Measurements from ENCODE around the gene TUBA8.

DNA sequence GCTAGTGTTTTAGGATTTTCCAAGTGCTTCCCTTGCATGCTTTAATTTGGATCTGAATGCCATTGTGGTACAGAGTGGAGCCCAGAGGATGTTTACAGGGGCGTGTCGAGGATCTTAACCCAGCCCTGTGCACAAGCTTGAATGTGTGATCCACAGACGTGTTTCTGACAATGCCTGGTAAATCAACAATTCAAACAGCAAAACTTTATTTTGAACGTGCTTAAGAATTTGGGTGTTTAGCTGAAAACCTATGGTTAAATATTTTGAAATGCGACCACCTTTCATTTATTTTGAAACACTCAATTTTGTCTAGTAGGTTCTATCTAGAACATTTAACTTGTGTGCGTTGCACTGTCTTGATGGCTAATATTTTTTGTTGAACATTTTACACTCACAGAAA lies 1.8 kb downstream of the TUBA8 start:
- TF ChIP-seq, protein P1, sequence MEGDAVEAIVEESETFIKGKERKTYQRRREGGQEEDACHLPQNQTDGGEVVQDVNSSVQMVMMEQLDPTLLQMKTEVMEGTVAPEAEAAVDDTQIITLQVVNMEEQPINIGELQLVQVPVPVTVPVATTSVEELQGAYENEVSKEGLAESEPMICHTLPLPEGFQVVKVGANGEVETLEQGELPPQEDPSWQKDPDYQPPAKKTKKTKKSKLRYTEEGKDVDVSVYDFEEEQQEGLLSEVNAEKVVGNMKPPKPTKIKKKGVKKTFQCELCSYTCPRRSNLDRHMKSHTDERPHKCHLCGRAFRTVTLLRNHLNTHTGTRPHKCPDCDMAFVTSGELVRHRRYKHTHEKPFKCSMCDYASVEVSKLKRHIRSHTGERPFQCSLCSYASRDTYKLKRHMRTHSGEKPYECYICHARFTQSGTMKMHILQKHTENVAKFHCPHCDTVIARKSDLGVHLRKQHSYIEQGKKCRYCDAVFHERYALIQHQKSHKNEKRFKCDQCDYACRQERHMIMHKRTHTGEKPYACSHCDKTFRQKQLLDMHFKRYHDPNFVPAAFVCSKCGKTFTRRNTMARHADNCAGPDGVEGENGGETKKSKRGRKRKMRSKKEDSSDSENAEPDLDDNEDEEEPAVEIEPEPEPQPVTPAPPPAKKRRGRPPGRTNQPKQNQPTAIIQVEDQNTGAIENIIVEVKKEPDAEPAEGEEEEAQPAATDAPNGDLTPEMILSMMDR (IDR thresholded peaks at IDR 0.05), result no peak
- TF ChIP-seq POLR2A (IDR thresholded peaks at IDR 0.05), result no peak

Measured in thyroid gland (tissue), 4 donors.